ENCODE measurements around the gene PRSS23.
A peak's percentile ranks its signal among the peaks of the same experiment; 100 is the strongest.
"Not testable (repeated sequence)": the region's sequence is repeated elsewhere in the genome, so short reads cannot be mapped to it uniquely, and the experiment has no call there.

The PRSS23 gene

DNA sequence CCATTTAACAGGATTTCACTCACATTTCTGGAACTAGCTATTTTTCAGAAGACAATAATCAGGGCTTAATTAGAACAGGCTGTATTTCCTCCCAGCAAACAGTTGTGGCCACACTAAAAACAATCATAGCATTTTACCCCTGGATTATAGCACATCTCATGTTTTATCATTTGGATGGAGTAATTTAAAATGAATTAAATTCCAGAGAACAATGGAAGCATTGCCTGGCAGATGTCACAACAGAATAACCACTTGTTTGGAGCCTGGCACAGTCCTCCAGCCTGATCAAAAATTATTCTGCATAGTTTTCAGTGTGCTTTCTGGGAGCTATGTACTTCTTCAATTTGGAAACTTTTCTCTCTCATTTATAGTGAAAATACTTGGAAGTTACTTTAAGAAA is 9.2 kb downstream of the PRSS23 start:
- H3K4me3 ChIP-seq (ENCODE audit: low read depth, low read length), result no peak overlapping the region
- DNase-seq (ENCODE audit: low read depth), result no peak

DNA sequence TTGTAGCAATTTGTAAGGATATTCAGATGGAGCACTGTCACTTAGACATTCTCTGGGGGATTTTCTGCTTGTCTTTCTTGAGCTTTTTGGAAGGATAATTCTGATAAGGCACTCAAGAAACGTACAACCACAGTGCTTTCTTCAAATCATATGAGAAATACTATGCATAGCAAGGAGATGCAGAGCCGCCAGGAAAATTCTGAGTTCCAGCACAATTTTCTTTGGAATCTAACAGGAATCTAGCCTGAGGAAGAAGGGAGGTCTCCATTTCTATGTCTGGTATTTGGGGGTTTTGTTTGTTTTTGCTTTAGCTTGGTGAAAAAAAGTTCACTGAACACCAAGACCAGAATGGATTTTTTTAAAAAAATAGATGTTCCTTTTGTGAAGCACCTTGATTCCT is 9.9 kb downstream of the PRSS23 start:
- no peak for DNase-seq (ENCODE audit: low read depth)
- no peak overlapping the region for H3K4me3 ChIP-seq (ENCODE audit: low read depth, low read length)

DNA sequence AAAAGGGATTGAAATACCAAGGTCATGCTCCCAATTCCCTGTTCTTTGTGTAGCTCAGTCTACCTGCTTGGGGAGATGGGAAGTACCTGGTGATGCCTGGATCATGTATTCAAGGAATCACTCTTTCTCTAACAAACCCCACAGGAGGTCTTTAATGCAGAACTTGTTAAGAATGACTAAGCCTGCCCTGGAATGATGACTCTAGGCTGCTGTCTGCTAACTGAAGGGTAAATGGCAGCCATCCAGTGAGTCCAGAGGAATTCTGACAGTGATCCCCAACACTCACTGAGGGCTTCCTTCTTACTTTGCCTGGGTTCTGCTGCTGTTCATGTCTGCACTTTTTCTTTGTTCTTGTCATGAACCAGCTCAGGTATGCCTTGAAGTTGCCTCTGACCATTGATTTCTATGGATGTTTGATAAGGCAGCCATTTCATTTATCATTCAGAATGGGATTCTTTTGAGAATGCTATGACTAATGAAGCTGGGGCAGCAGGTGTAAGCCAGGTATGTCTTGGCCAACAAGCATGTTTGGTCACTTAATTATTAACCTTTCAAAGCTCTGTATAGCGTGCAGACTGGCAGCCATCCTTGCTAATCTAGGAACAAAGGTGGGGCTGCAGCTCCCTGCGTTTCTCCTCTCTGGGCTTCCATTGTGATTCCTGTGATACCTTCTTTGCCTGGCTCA is 11.4 kb downstream of the PRSS23 start:
- DNase-seq (ENCODE audit: low read depth), result peak; percentile 67
- no peak overlapping the region for H3K4me3 ChIP-seq (ENCODE audit: low read depth, low read length)

DNA sequence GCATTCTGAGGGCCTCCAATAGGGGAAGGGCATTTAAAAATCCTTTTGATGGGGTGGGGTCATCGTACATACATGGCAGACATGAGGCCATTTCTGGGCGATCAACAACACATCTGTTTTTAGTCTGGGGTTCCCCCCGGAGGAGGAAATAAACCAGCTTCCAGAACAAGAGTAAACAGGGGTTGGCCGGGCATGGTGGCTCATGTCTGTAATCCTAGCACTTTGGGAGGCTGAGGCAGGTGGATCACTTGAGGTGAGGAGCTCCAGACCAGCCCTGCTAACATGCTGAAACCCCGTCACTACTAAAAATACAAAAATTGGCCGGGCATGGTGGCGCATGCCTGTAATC is 12.0 kb downstream of the PRSS23 start:
- no peak for DNase-seq (ENCODE audit: low read depth)
- H3K4me3 ChIP-seq (ENCODE audit: low read depth, low read length), result no peak overlapping the region

DNA sequence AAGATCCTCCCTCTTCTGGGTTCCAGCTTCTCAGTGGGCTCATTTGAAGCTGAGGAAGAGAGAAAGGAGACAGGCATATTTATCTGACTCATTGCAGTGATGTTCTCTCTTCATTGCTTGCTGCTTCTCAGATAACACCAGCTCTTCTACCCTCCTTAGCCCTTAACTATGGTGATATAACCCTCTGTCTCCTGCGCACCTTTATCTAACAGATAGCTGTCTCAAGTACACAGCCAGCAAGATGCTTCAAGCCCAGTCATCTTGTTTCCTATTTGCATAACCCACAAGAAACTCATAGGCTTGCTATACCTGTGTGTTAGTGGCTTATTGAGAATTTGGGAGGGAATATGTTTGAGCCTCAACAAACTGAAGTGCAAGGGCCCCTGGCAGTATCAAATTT is 12.6 kb downstream of the PRSS23 start:
- no peak overlapping the region for H3K4me3 ChIP-seq (ENCODE audit: low read depth, low read length)
- DNase-seq (ENCODE audit: low read depth), result no peak

DNA sequence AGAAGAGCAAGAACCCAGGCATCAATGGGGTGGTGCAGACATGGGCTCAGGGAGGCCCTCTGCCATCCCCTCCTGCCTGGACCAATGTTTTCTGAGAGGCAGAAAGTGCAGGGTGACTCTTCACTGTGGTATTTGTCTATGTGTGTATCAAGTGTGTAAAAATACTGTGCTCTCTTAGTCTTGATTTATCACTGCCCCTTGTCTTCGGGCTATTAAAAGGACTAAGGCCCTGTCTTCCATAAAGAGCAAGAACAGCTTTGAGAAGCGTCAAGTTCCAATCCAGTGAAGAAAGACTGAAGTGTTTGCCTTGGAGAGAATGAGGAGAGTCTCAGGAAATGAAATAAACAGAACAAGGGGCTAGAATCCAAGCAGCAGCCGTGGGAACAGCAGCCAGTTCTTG is 14.4 kb downstream of the PRSS23 start:
- DNase-seq (ENCODE audit: low read depth), result peak; percentile 82
- no peak overlapping the region for H3K4me3 ChIP-seq (ENCODE audit: low read depth, low read length)

DNA sequence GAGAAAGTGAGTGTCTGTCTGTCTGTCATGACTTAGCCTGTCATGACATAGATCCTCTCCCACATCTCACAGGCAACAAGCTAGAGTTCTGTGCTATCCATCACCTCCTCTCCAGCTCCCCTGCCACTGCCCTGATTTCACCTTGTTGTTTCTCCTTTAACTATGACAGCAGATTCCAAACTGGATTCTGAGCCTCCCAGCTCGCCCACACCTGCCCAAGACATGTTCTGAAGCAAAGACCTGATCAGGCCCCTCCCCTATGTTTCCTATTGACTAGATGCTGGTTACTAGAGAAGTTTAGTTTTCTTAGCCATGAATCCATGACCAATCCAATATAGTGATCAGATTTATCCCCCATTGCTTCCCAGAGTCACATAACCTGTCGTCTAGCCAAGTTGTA is 15.4 kb downstream of the PRSS23 start:
- H3K4me3 ChIP-seq (ENCODE audit: low read depth, low read length), result no peak overlapping the region
- no peak for DNase-seq (ENCODE audit: low read depth)

DNA sequence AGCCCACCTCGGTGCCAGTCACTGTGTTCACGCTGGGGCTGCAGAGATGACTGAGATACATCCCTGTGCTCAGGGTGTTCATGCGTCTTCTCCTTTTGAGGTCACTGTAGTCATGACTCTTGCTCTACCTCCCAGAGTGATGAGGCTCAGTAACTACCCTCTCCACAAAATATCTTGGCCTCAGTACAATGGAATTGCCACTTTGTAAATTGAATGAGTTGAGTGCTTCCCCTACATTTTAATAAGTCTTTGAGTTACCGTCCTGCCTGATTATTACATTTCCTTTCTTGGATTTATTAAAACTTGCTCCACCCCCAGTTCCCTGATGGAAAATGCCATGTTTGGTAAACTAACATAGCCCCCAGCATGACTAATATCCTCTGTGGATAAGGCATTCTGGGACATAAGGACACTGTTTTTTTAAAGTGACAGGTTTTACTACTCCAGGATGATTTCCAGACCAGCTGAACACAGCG is 15.9 kb downstream of the PRSS23 start:
- DNase-seq (ENCODE audit: low read depth), result no peak

DNA sequence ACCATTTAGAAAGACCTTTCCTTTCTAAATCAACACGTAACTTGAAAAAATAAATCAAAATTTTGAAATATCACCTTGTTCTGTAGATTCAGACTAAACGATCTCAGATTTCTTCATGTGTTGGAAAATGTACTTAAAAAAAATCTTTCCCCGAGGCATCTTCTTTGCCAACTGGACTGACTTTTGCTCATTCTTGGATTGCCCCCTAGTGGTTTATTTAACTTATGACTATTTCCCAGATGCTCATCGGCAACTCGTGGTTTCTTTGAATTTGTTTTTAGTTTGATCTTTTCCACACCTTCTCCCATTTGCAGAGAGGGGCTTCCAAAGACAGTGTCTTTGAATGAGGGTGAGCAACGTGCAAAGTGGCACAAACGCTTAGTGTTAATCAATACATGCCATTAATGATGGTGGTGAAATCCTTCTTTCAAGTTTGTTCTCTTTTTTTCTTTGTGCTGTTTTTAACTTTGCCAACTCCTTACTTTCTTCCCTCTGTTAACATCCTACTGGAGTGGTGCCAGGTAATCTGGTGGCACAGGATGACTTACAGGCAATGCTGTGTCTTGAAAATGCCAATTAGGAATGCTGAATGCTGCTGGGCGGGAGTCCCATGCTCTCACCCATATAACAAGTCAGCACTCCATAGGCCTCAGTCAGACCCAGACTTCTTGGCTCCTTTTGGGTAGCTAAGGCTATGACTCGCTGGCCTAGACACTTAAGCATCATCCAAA is 18.3 kb downstream of the PRSS23 start:
- no peak for DNase-seq (ENCODE audit: low read depth)
- H3K4me3 ChIP-seq (ENCODE audit: low read depth, low read length), result no peak overlapping the region

More for the DNA sequence above, 15.9 kb downstream of the PRSS23 start:
- no peak overlapping the region for H3K4me3 ChIP-seq (ENCODE audit: low read depth, low read length)

DNA sequence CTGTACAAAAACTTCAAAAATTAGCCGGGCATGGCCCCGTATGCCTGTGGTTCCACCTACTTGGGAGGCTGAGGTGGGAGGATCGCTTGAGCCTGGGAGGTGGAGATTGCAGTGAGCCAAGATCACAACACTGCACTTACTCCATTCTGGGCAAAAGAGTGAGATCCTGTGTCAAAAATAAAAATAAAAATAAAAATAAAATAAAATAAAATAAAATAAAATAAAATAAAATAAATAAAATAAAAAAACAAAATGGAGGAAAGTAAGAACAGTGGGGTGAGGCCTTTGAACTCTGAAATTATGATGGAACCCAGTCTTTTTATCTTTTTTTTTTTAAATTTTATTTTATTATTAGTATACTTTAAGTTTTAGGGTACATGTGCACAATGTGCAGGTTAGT is 23.8 kb downstream of the PRSS23 start:
- DNase-seq (ENCODE audit: low read depth); H3K4me3 ChIP-seq (ENCODE audit: low read depth, low read length): not testable (repeated sequence)

DNA sequence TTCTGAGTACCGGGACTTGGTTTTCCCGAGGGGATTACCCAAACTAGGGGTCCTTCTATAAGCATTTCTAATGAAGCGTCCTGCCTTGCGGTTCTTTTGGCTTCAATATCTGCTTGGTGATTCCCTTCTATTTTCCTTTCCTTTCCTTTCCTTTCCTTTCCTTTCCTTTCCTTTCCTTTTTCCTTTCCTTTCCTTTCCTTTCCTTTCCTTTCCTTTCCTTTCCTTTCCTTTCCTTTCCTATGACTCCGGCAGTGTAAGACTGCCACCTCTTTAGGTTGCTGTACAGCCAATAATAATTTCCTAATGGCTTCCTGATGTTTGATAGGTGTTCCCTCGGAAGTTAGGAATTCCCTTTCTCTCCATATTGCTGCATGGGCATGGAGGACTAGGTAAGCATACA is 34.0 kb downstream of the PRSS23 start:
- not testable (repeated sequence) for DNase-seq (ENCODE audit: low read depth); H3K4me3 ChIP-seq (ENCODE audit: low read depth, low read length)

DNA sequence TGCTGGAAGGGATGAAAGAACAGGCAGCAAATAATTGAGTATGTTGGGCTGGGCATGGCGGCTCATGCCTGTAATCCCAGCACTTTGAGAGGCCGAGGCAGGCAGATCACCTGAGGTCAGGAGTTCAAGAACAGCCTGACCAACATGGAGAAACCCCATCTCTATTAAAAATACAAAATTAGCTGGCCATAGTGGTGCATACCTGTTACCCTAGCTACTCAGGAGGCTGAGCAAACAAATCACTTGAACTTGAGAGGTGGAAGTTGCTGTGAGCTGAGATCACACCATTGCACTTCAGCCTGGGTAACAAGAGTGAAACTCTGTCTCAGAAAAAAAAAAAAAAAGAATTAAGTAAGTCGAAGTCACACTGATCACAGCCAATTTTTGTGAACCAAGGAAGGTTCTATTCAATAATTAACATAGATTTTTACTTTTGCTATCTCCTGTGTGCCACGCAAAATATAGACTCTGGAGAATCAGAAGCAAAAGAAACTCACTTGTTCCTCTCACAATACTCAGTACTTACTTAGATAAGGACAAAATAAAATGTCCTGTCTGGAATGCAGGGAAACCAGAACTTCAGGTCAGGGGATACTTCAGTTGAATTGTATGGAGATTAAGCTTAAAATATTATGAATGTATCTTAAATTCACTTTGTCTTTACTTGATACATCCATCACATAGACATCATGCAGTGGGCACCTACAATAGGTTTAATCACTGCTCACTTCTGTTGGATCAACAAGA is 44.6 kb downstream of the PRSS23 start:
- not testable (repeated sequence) for H3K4me3 ChIP-seq (ENCODE audit: low read depth, low read length); DNase-seq (ENCODE audit: low read depth)

DNA sequence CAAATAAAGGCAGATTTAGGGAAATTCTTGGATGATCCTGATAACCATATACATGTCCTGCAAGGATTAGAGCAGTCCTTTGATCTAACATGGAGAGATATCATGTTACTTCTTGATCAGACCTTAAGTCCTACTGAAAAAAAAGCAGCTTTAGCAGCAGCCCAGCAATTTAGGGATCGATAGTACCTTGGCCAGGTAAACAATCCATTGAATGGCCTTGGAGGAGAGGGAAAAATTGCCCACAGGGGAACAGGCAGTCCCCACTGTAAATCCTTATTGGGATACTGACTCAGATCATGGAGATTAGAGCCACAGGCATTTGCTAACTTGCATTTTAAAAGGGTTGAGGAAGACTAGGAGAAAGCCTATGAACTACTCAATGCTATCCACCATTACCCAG is 47.8 kb downstream of the PRSS23 start:
- DNase-seq (ENCODE audit: low read depth), result no peak
- H3K4me3 ChIP-seq (ENCODE audit: low read depth, low read length), result no peak overlapping the region

DNA sequence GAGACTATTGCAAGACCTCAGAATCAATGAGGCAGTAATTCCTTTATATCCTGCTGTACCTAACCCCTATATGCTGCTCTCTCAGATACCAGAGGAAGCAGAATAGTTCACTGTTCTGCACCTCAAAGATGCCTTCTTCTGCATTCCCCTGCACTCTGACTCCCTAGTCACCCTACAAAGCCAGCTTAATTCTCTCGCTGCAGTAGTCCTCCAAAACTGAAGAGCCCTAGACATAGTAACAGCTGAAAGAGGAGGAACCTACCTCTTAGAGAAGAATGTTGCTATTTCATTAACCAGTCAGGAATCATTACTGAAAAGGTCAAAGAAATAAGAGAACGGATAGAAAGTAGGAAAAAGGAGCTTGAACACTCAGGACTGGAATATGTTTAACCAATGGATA is 49.3 kb downstream of the PRSS23 start:
- no peak for DNase-seq (ENCODE audit: low read depth)
- H3K4me3 ChIP-seq (ENCODE audit: low read depth, low read length), result no peak overlapping the region
